ENCODE results near the gene NOP58.
"Not testable (repeated sequence)": the region's sequence is repeated elsewhere in the genome, so short reads cannot be mapped to it uniquely, and the experiment has no call there.

The NOP58 gene, protein sequence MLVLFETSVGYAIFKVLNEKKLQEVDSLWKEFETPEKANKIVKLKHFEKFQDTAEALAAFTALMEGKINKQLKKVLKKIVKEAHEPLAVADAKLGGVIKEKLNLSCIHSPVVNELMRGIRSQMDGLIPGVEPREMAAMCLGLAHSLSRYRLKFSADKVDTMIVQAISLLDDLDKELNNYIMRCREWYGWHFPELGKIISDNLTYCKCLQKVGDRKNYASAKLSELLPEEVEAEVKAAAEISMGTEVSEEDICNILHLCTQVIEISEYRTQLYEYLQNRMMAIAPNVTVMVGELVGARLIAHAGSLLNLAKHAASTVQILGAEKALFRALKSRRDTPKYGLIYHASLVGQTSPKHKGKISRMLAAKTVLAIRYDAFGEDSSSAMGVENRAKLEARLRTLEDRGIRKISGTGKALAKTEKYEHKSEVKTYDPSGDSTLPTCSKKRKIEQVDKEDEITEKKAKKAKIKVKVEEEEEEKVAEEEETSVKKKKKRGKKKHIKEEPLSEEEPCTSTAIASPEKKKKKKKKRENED

DNA sequence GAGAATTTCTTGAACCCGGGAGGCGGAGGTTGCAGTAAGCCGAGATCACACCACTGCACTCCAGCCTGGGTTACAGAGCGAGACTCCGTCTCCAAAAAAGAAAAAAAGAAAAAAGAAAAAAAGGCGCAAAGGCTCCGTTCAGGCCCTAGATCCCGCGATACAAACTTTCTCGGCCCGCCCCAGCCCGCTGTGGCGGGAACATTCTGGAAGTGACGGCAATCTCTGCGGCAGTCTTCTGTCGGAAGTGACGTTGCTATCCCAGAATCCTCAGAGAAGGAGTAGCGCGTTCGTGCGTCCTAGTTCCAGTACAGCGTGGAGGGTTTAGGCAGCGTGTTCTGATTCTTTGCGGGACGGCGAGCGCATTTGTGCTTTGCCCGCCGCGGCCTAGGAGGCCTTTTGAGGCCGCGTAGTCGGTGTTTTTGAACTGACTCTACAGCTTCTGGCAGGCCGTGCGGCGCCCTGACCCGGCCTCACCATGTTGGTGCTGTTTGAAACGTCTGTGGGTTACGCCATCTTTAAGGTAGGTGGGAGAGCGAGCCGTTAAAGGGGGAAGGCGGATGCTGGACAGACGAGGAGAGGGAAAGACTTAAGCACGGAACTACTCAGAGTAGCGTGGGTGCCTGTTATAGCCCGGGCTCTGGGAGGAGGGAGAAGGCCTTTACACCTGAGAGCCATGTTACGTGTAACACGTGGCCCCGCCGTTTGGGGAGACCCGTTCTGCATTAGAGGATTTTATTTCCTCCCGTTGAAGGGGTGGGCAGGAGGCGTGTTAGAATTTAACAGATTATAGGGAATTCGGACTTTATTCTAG lies at the start of gene NOP58:
NOP58 (plus strand) TSS at position 297 of the 811 bp plus-strand sequence; CDS start at position 476, 179 bp downstream.
- in situ Hi-C loops (cut with MboI; ENCODE audit: low sequenced_read_pairs) = no loop called here

DNA sequence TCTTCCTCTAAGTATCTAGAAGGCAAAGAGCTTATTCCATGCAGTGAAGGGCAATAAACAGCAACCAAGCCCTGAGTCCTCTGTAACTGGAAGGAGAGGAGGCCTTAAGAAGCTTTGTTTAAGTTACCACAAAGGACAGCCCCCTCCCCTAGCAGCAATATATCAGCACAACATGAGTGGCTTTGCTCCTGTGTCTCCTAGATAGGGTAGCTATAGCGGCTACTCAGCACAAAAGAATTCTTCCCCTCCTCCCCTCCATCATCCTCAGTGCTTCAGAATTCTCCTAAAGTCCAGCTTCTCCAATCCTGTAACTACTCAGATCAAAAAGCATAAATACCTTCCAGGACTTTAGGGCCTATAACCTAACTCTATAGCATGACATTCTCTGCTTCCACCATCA lies 43.7 kb upstream of the NOP58 start:
- in situ Hi-C loops (cut with MboI; ENCODE audit: low sequenced_read_pairs) = no loop called here

DNA sequence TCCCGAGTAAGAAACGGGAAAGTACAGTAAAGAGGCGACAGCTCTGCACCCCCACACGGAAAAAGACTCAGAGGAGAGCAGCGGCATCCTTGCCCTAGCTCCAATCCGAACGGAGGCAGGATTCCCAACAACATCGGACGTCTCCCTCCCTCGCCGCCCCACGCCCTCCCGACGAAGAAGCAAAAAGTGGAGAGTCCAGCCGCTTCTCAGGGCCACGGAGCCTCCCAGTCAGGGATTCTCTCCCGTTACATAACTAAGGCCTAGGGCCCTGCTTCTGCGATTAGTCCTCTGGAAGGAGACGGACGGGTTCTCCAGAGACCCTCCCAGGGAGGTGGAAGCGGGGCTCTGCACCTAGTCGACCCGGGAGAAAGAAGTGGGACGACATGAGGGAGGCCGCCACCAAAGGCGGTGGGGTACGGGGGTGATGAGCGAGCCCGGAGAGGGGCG lies 27.8 kb upstream of the NOP58 start:
- in situ Hi-C loops (cut with MboI; ENCODE audit: low sequenced_read_pairs) = no loop called here

DNA sequence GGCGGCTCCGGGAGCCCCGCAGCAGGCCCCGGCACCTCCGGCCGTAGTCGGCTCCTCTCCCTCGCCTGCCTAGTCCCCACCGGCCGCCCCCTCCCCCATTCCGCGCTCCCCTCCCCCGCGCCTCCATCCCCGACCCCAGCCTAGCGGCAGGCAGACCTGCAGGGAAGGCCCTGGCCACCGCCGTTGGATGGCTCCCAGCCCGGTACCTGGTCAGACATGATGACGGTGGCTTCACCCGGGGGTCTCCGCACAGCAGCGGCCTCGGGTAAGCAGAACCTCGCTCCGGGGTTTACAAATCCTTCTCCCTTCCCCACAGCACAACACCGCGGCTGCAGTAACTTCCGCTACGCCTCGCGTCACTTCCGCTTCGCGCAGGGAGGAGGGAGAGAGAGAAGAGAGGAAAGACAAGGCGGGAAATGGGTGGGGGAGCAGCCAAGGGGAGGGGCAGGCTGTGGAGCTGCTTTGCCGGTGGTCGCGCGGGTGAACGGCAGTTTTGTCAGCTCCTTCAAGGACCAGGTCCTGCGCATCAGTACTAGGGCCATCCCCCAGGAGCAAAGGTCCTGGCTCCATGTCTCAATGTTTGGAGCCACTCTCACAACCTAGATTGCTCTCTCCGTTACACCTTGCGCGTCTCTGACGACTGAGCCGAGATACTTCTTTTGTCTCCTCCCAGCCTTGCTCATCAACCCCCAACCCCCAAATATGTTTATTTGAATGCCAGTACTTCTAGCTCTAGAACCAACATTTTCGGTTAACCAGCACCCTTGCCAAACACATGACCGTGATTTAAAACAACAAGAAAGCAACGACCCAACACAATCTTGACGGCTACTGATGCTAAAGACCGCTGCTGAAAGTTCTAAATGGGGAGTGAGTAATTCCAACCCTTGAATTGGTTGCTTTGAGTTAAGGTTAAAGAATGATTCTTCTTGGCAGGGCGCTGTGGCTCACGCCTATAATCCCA lies 27.0 kb upstream of the NOP58 start, which contains the start of gene SUMO1:
SUMO1 (minus strand) TSS at position 364 of the 964 bp plus-strand sequence; CDS start at position 218, 146 bp downstream.
- in situ Hi-C loops (cut with MboI; ENCODE audit: low sequenced_read_pairs) = no loop called here

DNA sequence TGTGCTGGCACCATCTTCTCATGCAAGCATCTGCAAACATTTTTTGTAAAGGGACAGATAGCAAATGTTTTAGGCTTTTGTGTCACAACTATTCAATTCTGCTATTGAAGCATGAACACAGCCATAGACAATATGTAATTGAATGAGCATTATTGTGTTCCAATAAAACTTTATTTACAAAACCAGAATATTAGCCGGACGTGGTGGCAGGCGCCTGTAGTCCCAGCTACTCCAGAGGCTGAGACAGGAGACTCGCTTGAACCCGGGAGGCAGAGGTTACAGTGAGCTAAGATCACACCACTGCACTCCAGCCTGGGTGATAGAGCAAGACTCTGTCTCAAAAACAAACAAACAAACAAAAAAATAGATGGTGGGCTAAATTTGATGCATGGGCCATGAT lies 17.9 kb upstream of the NOP58 start:
- in situ Hi-C loops (cut with MboI; ENCODE audit: low sequenced_read_pairs) = not testable (repeated sequence)

DNA sequence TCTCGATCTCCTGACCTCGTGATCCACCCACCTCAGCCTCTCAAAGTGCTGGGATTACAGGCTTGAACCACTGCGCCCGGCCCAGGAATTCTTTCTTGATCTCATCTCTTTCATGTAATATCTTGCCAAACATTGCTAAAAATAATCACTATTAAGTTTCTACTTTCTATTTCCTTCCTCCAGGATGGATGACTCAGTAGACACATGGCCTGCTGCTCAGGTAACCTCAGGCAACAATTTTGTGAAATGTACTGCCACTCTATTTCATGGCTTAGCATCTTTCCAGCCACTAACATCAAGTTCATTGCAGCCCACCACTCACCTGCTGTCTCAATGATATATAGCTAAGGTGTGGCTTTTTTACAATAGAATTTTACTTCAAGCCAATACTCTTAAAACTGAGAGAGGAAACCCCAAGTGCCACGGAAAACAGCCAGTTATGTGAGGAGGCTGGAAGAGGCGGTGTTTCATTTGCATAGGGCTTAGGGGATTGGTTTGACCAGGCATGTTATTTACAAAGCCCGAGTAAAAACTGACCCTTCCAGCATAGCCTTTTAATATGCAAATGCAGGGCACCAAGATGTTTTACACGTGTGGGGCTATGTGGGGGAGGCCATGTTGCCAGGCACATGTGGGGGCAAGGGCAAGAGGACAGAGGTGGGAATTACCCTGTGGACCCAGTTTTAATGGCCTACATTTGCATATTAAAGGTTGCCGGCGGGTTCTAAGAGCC lies 15.9 kb upstream of the NOP58 start:
- in situ Hi-C loops (cut with MboI; ENCODE audit: low sequenced_read_pairs) = no loop called here

DNA sequence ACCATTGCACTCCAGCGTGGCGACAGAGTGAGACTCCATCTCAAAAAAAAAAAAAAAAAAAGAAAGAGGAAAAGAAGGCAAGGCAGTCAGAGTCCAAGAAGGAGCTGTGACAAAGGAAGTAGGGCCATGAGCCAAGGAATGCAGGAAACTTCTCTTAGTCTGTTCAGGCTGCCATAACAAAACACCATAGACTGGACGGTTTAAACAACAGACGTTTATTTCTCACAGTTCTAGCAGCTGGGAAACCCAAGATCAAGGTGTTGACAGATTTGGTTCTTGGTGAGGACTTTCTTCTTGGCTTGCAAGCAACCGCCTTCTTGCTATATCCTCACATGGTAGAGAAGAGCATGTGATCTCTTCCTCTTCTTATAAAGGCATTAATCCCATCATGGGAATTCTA lies 14.1 kb upstream of the NOP58 start:
- in situ Hi-C loops (cut with MboI; ENCODE audit: low sequenced_read_pairs) = no loop called here

DNA sequence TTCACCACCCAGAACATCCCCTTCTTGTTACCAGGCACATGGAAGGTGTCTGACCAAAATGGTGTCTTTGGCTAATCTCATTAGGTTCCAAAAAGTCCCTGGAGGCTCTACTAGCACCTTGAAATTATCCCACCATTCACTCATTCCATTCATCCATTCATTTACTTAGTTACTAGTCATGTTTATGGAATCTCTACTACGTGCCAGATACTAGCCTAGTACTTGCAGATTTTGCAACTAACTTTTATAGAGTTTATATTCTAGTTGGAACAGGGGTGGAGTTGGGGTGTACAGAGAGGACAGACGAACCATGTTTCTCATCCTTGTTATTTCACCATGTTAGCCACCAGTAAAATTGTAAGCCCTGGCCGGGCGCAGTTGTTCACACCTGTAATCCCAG lies 4.0 kb upstream of the NOP58 start:
- in situ Hi-C loops (cut with MboI; ENCODE audit: low sequenced_read_pairs) = no loop called here

DNA sequence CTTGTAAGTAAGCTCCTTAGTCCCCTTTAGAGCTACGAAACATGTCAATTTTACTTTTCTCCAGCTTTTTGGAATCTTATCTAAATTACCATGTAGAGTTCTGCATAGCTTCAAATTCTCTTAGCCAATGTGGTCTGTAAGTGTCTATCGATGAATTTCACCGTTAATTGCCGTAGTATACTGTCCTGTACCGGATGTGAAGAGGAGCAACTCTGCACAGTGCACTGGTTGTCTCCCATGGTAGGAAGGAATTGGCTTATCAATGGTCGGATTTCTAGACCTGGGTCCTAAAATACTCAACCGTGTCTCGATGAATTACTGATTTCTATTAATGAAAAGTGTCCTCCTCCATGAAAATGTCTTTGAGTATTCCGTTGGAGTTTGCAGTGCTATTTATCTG lies 1.9 kb downstream of the NOP58 start:
- in situ Hi-C loops (cut with MboI; ENCODE audit: low sequenced_read_pairs) = no loop called here

DNA sequence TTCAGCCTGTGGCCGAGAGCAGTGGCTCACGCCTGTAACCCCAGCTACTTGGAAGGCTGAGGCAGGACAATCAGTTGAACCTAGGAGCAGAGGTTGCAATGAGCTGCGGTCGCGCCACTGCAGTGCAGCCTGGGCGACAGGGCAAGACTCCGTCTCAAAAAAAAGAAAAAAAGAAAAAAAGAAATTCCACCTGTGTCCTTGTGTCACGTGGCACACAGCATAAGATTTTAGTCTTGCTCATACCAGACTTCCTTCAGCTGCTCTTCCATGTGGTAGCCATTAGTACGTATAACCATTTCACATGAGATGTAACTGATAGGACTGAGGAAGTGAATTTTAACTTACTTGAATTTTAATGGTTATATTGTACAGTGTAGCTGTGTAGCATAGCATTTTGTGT lies 4.0 kb downstream of the NOP58 start:
- in situ Hi-C loops (cut with MboI; ENCODE audit: low sequenced_read_pairs) = no loop called here

DNA sequence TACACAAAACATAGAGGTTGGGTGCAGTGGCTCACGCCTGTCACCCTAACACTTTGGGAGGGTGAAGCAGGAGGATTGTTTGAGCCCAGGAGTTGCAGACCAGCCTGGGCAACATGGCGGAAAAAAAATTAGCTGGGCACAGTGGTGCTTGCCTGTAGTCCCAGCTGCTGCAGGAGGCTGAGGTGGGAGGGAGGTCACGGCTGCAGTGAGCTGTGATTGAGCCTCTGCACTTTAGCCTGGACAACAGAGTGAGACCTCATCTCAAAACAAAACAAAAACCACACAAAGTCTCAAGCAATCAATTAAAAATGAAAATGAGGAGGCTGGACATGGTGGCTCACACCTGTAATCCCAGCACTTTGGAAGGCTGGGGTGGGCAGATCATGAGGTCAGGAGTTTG lies 4.9 kb downstream of the NOP58 start:
- in situ Hi-C loops (cut with MboI; ENCODE audit: low sequenced_read_pairs) = no loop called here

DNA sequence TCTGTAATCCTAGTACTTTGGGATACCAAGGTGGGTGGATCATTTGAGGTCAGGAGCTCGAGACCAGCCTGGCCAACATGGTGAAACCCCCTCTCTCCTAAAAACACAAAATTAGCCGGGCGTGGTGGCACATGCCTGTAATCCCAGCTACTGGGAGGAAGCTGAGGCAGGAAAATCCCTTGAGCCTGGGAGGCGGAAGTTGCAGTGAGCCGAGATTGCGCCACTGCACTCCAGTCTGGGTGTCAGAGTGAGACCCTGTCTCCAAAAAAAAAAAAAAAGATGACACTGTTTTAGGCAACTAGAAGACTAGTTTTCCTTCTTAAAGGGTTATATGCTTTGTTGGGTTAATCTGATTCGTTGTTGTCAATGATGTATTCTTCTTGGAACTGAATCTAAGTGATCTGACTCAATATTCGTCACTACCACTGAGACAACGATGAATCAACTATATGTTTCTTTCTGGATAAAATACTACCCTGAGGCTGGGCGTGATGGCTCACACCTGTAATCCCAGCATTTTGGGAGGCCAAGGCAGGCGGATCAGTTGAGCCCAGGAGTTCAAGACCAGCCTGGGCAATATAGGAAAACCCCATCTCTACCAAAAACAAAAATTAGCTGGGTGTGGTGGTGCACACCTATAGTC lies 10.6 kb downstream of the NOP58 start:
- in situ Hi-C loops (cut with MboI; ENCODE audit: low sequenced_read_pairs) = not testable (repeated sequence)

DNA sequence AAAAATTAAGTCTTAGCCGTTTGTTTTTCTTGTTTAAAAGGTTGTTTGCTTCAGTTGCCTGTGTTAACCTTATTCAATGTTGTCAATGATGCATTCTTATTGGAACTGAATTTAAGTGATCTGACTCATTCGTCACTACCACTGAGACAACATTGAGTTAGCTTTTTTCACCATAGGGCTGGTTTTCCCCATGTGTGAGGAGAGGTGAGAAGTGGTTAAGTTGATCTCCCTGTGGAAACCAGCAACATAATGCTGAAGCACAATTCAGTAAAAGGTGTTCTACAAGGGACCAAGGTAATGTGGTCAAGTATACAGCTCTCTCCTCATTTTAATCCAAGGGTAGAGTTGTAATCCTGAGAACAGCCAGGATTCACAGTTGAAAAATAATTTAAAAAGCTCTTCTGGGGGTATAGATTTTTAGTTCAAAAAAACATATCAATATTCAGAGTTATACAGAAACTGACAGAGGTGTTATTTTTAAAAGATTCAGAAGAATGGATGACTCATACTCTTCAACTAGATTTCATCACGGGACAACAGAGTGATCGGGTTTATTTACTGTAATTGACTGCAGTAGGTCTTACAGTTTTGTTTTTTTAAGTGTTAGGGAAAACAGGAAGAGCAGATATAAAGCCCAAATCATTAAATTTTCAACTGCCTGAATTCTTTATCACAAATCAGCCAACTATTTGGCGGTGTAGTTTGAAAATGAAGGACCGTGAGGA lies 12.6 kb downstream of the NOP58 start:
- in situ Hi-C loops (cut with MboI; ENCODE audit: low sequenced_read_pairs) = no loop called here

DNA sequence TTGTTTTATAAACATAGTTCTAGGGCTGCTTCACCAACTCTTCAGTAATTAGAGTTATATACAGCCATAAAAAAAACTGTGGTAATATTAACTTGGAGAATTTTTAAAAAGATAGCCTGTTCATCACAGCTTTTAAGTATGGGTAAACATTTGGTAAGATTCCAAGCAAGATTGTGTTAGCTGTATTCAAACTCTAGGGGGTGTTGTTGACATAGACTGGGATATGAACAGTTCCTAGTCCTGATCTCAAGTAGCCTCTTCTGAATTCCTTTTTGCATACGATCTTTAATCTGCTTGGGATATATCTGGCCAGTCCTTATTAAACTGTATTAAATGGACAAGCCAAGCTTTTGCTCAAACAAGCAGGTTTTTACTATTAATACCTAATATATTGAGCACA lies 13.4 kb downstream of the NOP58 start:
- in situ Hi-C loops (cut with MboI; ENCODE audit: low sequenced_read_pairs) = no loop called here

DNA sequence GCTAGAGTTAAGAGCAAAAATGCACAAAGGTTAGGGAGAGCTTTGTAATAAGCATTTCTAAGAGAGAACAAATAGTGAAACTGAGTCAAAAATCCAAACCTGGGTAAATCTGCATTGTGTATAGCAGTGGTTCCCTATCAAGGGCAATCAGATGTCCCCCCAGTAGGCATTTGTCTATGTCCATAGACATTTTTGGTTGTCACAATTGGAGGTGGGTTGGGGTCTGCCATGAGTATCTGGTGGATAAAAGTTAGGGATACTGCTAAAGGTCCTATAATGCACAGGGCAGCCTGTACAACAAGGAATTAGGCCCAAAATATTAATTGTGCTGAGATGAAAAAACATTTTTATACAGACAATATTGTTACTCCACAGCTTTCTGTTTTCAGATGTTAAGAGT lies 21.0 kb downstream of the NOP58 start:
- in situ Hi-C loops (cut with MboI; ENCODE audit: low sequenced_read_pairs) = no loop called here

DNA sequence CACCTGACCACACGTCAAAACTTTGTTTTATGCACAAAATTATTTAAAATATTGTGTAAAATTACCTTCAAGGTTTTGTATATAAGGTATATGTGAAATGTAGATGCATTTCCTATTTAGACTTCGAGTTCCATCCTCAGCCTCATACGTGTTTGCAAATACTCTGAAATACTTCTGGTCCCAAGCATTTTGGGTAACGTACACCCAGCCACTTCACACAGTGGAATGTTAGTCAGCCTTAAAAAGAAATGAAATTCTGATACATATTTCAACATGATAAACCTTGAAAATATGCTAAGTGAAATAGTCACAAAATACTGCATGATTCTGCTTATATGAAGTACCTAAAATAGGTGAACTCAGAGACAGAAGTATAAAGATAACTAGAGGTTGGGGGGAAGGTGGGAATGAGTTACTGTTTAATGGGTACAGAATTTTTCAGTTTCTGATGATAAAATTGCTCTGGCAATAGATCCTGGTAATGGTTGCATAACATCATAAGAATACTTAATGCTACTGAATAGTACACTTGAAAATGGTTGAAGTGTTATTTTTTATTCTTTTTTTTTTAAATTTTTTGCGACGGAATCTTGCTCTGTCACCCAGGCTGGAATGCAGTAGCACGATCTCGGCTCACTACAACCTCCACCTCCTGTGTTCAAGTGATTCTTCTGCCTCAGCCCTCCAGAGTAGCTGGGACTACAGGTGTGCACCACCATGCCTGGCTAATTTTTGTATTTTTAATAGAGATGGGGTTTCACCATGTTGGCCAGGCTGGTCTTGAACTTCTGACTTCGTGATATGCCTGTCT lies 24.0 kb downstream of the NOP58 start:
- in situ Hi-C loops (cut with MboI; ENCODE audit: low sequenced_read_pairs) = no loop called here

DNA sequence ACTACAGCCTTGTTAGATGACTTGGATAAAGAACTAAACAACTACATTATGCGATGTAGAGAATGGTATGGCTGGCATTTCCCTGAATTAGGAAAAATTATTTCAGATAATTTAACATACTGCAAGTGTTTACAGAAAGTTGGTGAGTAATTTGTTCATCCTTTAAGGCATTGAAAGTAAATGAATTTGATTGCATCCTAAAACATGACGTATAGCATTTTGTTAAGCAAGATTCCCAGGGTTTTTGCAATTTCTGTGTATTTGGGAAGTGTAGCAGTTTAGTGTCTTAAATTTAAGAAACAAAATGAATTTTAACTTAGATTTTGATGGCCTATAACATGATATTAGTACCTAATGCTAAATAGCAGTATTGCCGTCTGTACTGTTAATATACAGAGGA lies 24.8 kb downstream of the NOP58 start:
- in situ Hi-C loops (cut with MboI; ENCODE audit: low sequenced_read_pairs) = no loop called here

DNA sequence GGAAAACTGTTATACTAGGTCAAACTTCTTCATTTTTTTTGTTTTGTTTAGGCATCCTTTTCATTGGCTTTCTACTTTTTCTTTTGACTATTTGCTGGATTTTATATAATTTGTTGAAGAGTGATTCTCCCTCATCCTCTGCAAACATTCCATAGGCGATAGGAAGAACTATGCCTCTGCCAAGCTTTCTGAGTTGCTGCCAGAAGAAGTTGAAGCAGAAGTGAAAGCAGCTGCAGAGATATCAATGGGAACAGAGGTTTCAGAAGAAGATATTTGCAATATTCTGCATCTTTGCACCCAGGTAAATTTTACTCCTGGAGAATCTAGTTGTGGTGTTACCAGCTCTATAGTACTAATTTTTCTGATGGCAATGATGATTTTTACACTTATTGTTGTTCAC lies 25.4 kb downstream of the NOP58 start:
- in situ Hi-C loops (cut with MboI; ENCODE audit: low sequenced_read_pairs) = no loop called here
